HepG2 (cell line): ENCODE measurements around the gene SFT2D2.

Source experiments
- SNAI1 ChIP-seq: sonication (generic); formaldehyde crosslinking; IDR thresholded peaks from 2 replicates; pipeline ENCODE4 v1.5.0; 2020; ENCODE audit warnings: mild to moderate bottlenecking, missing genetic modification reagents, borderline replicate concordance
- TARDBP ChIP-seq: sonication (generic); formaldehyde crosslinking; IDR thresholded peaks from 2 replicates; pipeline ENCODE4 v1.8.0; 2022; ENCODE audit warnings: mild to moderate bottlenecking, missing genetic modification reagents

GRCh38 chr1:168271636-168272035, 45.8 kb downstream of the SFT2D2 start:
- TF ChIP-seq SNAI1 (CRISPR knock-in tag) (no peak), TARDBP (CRISPR knock-in tag) (no peak)
